WTC11 (cell line): ENCODE measurements around the gene RMC1. TPM values are rescaled to one million over a fixed set of nuclear protein-coding genes. Genes with fewer than 3 reads are reported as not detected.

Experiments
- ATAC-seq: fragments of 200-7000 bp; cut with Tn5 transposase; 2 replicates; pipeline ENCODE4 v1.10.0; 2021; ENCODE audit warnings: mild to moderate bottlenecking, moderate library complexity
- CTCF ChIA-PET: fragments of 300-600 bp; sonication (Branson Sonifier 250); formaldehyde crosslinking; loops from one replicate; lab custom pipeline; 2021; ENCODE audit warnings: antibody characterized with exemption; lab: Charles Lee
- POLR2A ChIA-PET: fragments of 350-600 bp; sonication (Branson Sonifier 250); formaldehyde crosslinking; loops from one replicate; lab custom pipeline; 2021; ENCODE audit warnings: antibody characterized with exemption; lab: Charles Lee
- DNase-seq: peaks from one replicate; pipeline ENCODE4 v3.0.0; 2021; ENCODE audit warnings: low spot score
- H3K27ac Mint-ChIP-seq: 2 replicates; pipeline ENCODE4 v1.8.0; 2021; ENCODE audit warnings: mixed read lengths
- H3K27me3 Mint-ChIP-seq: 2 replicates; pipeline ENCODE4 v1.8.0; 2021; ENCODE audit warnings: low read depth, mild to moderate bottlenecking, moderate library complexity, mixed read lengths
- H3K36me3 Mint-ChIP-seq: 2 replicates; pipeline ENCODE4 v1.8.0; 2021; ENCODE audit warnings: mixed read lengths
- H3K4me1 Mint-ChIP-seq: 2 replicates; pipeline ENCODE4 v1.8.0; 2022; ENCODE audit warnings: mixed read lengths
- H3K4me3 Mint-ChIP-seq: 2 replicates; pipeline ENCODE4 v1.8.0; 2021; ENCODE audit warnings: mild to moderate bottlenecking, moderate library complexity, mixed read lengths
- H3K9me3 Mint-ChIP-seq: 2 replicates; pipeline ENCODE4 v1.8.0; 2021; ENCODE audit warnings: mixed read lengths
- ATF2 ChIP-seq: sonication (generic); formaldehyde crosslinking; IDR thresholded peaks from 2 replicates; pipeline ENCODE4 v1.8.1; 2022; ENCODE audit warnings: low read depth, missing genetic modification reagents, borderline replicate concordance
- CTCF ChIP-seq: fragments of 200-600 bp; IDR thresholded peaks from 2 replicates; pipeline ENCODE4 v1.8.0; 2022; ENCODE audit warnings: antibody characterized with exemption
- FOXJ3 ChIP-seq: sonication (generic); formaldehyde crosslinking; IDR thresholded peaks from 2 replicates; pipeline ENCODE4 v1.9.0; 2021; ENCODE audit warnings: missing genetic modification reagents, mild to moderate bottlenecking, borderline replicate concordance
- FOXK1 ChIP-seq: sonication (generic); formaldehyde crosslinking; IDR thresholded peaks from 2 replicates; pipeline ENCODE4 v1.8.0; 2022; ENCODE audit warnings: mild to moderate bottlenecking, moderate library complexity, missing genetic modification reagents
- GABPB1 ChIP-seq: sonication (generic); formaldehyde crosslinking; IDR thresholded peaks from 2 replicates; pipeline ENCODE4 v1.8.1; 2023; ENCODE audit warnings: mild to moderate bottlenecking, missing genetic modification reagents
- GRHL2 ChIP-seq: fragments of 250-450 bp; sonication (Bioruptor Pico); IDR thresholded peaks from 2 replicates; pipeline ENCODE4 v1.8.0; 2022; ENCODE audit warnings: mild to moderate bottlenecking, moderate library complexity; ENCODE audit not compliant: insufficient replicate concordance, severe bottlenecking
- GTF2I ChIP-seq: fragments of 250-450 bp; sonication (Bioruptor Pico); conservative IDR thresholded peaks from 2 replicates; pipeline ENCODE4 v1.4.0; 2021; ENCODE audit warnings: mild to moderate bottlenecking
- JUN ChIP-seq: sonication (generic); formaldehyde crosslinking; IDR thresholded peaks from 2 replicates; pipeline ENCODE4 v1.8.0; 2023; ENCODE audit warnings: mild to moderate bottlenecking, missing genetic modification reagents
- NFYB ChIP-seq: sonication (generic); formaldehyde crosslinking; conservative IDR thresholded peaks from 2 replicates; pipeline ENCODE4 v1.8.0; 2022; ENCODE audit warnings: low read depth, missing genetic modification reagents
- NR2C2 ChIP-seq: sonication (generic); formaldehyde crosslinking; IDR thresholded peaks from 2 replicates; pipeline ENCODE4 v1.8.0; 2022; ENCODE audit warnings: mild to moderate bottlenecking, missing genetic modification reagents
- OVOL2 ChIP-seq: fragments of 250-450 bp; sonication (Bioruptor Pico); IDR thresholded peaks from 2 replicates; pipeline ENCODE4 v1.9.0; 2021; ENCODE audit warnings: mild to moderate bottlenecking, borderline replicate concordance
- PRRX2 ChIP-seq: fragments of 250-450 bp; sonication (Bioruptor Pico); IDR thresholded peaks from 2 replicates; pipeline ENCODE4 v1.8.0; 2021; ENCODE audit warnings: mild to moderate bottlenecking
- USF2 ChIP-seq: sonication (generic); formaldehyde crosslinking; IDR thresholded peaks from 2 replicates; pipeline ENCODE4 v1.8.1; 2023; ENCODE audit warnings: mild to moderate bottlenecking, missing genetic modification reagents, moderate library complexity
- ZNF138 ChIP-seq: sonication (generic); formaldehyde crosslinking; conservative IDR thresholded peaks from 2 replicates; pipeline ENCODE4 v1.8.1; 2022; ENCODE audit warnings: mild to moderate bottlenecking, moderate library complexity, missing genetic modification reagents
- ZNF396 ChIP-seq: fragments of 250-450 bp; sonication (Bioruptor Pico); IDR thresholded peaks from 2 replicates; pipeline ENCODE4 v1.8.0; 2021; ENCODE audit warnings: mild to moderate bottlenecking, moderate library complexity, borderline replicate concordance
- ZNF416 ChIP-seq: fragments of 250-450 bp; sonication (Bioruptor Pico); IDR thresholded peaks from 2 replicates; pipeline ENCODE4 v1.9.0; 2021; ENCODE audit warnings: mild to moderate bottlenecking, inconsistent platforms
- ZNF532 ChIP-seq: fragments of 250-450 bp; sonication (Bioruptor Pico); IDR thresholded peaks from 2 replicates; pipeline ENCODE4 v1.9.0; 2021; ENCODE audit warnings: mild to moderate bottlenecking, borderline replicate concordance
- total RNA-seq: library from RNA; stranded (reverse); gene quantifications from 3 replicates; pipeline ENCODE4 v1.2.3, GENCODE V29; 2021
- TF ChIP-seq, protein P1 (sequence below): sonication (generic); formaldehyde crosslinking; IDR thresholded peaks from 2 replicates; pipeline ENCODE4 v1.8.1; 2022; ENCODE audit warnings: low read depth, mild to moderate bottlenecking, moderate library complexity, missing genetic modification reagents, borderline replicate concordance
- TF ChIP-seq, protein P2 (sequence below): fragments of 250-450 bp; sonication (Bioruptor Pico); conservative IDR thresholded peaks from 2 replicates; pipeline ENCODE4 v1.9.0; 2021; ENCODE audit warnings: mild to moderate bottlenecking
- TF ChIP-seq, protein P3 (sequence below): sonication (generic); formaldehyde crosslinking; conservative IDR thresholded peaks from 2 replicates; pipeline ENCODE4 v1.8.1; 2023; ENCODE audit warnings: mild to moderate bottlenecking, low read depth, missing genetic modification reagents, moderate library complexity

The RMC1 gene
- total RNA-seq, 1 experiment from 2014 or later = 15.6 TPM

DNA sequence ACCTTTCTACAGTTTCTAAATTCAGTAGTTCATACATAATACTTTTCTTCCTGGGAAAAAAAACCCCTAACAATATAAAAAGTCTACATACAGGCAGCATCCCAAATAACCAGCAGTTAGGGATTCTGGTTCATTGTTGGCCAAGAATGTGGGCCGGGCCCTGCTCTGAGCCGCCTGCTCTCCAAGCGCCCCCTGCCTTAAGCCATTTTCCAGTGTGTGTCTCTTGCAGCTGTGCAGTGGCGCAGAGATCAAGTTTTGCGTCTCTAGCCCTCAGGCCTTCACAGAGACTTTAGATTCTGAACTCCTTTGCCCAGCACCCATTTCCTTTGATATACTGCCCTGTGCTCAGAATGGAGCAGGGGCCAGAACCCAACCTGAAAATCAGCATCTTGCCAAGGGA is 32.9 kb downstream of the RMC1 start:
- no peak overlapping the region for H3K27ac Mint-ChIP-seq
- no peaks in the 10 kb centered on the region for H3K27me3 Mint-ChIP-seq
- no peaks in the 10 kb centered on the region for H3K9me3 Mint-ChIP-seq
- CTCF ChIA-PET = no interaction called here
- no peak overlapping the region for H3K4me3 Mint-ChIP-seq
- no peaks in the 10 kb centered on the region for H3K4me1 Mint-ChIP-seq
- DNase-seq (no peak), ATAC-seq (no peak)
- POLR2A ChIA-PET = no interaction called here
- H3K36me3 Mint-ChIP-seq = peaks cover 84% of the 10 kb centered on the region
- TF ChIP-seq OVOL2 (CRISPR knock-in tag) = no peak
- TF ChIP-seq FOXJ3 = no peak
- TF ChIP-seq GABPB1 = no peak
- TF ChIP-seq, protein P1, sequence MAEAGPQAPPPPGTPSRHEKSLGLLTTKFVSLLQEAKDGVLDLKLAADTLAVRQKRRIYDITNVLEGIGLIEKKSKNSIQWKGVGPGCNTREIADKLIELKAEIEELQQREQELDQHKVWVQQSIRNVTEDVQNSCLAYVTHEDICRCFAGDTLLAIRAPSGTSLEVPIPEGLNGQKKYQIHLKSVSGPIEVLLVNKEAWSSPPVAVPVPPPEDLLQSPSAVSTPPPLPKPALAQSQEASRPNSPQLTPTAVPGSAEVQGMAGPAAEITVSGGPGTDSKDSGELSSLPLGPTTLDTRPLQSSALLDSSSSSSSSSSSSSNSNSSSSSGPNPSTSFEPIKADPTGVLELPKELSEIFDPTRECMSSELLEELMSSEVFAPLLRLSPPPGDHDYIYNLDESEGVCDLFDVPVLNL = no peak
- TF ChIP-seq, protein P2, sequence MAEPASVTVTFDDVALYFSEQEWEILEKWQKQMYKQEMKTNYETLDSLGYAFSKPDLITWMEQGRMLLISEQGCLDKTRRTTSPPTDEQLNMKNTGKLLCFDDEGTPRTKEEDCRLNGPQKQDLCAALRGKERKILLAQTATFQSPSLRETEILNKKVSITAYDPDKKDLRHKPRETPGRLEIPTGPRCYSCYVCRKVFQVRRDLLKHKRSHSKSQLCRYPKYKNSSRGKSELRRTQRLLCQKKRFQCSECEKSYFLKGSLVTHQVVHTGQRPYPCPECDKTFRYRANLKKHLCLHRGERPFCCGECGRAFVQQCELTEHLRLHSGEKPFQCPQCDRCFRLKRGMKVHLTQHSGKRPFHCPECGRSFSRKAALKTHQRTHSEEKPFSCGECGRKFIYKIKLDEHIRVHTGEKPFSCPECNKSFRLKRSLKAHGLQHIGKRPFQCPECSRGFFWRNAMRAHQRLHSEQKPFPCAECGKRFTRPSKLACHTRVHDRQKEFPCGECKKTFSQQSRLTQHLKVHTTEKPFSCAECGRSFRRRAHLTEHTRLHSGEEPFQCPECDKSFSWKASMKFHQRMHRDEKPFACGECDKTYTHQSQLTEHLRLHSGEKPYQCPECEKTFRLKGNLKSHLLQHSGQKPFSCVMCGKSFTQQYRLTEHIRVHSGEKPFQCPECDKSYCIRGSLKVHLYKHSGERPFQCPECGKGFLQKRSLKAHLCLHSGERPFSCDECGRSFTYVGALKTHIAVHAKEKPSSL (CRISPR knock-in tag) = no peak
- TF ChIP-seq, protein P3, sequence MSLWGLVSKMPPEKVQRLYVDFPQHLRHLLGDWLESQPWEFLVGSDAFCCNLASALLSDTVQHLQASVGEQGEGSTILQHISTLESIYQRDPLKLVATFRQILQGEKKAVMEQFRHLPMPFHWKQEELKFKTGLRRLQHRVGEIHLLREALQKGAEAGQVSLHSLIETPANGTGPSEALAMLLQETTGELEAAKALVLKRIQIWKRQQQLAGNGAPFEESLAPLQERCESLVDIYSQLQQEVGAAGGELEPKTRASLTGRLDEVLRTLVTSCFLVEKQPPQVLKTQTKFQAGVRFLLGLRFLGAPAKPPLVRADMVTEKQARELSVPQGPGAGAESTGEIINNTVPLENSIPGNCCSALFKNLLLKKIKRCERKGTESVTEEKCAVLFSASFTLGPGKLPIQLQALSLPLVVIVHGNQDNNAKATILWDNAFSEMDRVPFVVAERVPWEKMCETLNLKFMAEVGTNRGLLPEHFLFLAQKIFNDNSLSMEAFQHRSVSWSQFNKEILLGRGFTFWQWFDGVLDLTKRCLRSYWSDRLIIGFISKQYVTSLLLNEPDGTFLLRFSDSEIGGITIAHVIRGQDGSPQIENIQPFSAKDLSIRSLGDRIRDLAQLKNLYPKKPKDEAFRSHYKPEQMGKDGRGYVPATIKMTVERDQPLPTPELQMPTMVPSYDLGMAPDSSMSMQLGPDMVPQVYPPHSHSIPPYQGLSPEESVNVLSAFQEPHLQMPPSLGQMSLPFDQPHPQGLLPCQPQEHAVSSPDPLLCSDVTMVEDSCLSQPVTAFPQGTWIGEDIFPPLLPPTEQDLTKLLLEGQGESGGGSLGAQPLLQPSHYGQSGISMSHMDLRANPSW (CRISPR knock-in tag) = no peak
- no peak for TF ChIP-seq NR2C2 (CRISPR knock-in tag)
- no peak for TF ChIP-seq USF2 (CRISPR knock-in tag)
- no peak for TF ChIP-seq CTCF
- no peak for TF ChIP-seq FOXK1
- TF ChIP-seq GTF2I (CRISPR knock-in tag) = no peak
- no peak for TF ChIP-seq GRHL2 (CRISPR knock-in tag)
- no peak for TF ChIP-seq ZNF396 (CRISPR knock-in tag)
- TF ChIP-seq ZNF532 (CRISPR knock-in tag) = no peak
- no peak for TF ChIP-seq PRRX2 (CRISPR knock-in tag)
- no peak for TF ChIP-seq NFYB (CRISPR knock-in tag)
- TF ChIP-seq ZNF138 (CRISPR knock-in tag) = no peak
- no peak for TF ChIP-seq ATF2 (CRISPR knock-in tag)
- no peak for TF ChIP-seq JUN (CRISPR knock-in tag)
- no peak for TF ChIP-seq ZNF416 (CRISPR knock-in tag)
